Fibroblast of mammary gland (primary cell): Measurements from ENCODE around the gene ELP1.
"Not testable (repeated sequence)": the region's sequence is repeated elsewhere in the genome, so short reads cannot be mapped to it uniquely, and the experiment has no call there.

Source experiments
- DNase-seq: peaks from one replicate; pipeline ENCODE4 v3.0.0-alpha.2; 2010; ENCODE audit warnings: low read depth
- H3K4me3 ChIP-seq: 2 replicates; pipeline ENCODE4 v1.5.1; 2011; ENCODE audit warnings: low read depth, mild to moderate bottlenecking, low read length, moderate library complexity; ENCODE audit not compliant: control insufficient read depth
- TF ChIP-seq, protein P1 (sequence below): conservative IDR thresholded peaks from 2 replicates; pipeline ENCODE4 v1.5.1; 2011; ENCODE audit warnings: low read depth, low read length, inconsistent platforms; ENCODE audit not compliant: control insufficient read depth, insufficient read depth

Gene ELP1

DNA sequence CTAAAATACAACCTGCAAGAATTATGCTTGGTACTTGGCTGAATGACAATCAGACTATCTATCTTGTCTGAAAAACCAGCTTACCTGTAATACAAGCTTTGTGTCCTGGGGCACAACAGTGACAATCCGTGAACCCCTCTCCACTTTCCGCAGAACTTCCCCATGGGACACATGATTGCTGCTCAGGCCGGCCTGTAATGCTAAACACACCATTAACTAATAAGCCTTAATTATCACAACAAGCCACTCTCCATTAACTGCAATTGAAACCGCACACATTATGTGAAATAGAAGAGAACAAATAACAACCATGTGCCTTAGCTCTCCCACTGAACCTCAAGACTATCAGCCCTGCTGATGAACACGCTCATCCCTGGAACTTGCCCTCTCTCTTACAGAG is 33.7 kb downstream of the ELP1 start:
- H3K4me3 ChIP-seq: no peak overlapping the region
- TF ChIP-seq, protein P1, sequence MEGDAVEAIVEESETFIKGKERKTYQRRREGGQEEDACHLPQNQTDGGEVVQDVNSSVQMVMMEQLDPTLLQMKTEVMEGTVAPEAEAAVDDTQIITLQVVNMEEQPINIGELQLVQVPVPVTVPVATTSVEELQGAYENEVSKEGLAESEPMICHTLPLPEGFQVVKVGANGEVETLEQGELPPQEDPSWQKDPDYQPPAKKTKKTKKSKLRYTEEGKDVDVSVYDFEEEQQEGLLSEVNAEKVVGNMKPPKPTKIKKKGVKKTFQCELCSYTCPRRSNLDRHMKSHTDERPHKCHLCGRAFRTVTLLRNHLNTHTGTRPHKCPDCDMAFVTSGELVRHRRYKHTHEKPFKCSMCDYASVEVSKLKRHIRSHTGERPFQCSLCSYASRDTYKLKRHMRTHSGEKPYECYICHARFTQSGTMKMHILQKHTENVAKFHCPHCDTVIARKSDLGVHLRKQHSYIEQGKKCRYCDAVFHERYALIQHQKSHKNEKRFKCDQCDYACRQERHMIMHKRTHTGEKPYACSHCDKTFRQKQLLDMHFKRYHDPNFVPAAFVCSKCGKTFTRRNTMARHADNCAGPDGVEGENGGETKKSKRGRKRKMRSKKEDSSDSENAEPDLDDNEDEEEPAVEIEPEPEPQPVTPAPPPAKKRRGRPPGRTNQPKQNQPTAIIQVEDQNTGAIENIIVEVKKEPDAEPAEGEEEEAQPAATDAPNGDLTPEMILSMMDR: no peak
- no peak for DNase-seq

- not testable (repeated sequence) for DNase-seq, H3K4me3 ChIP-seq
Measured at GRCh38 chr9:108899023-108899695, 34.8 kb downstream of the ELP1 start.

GRCh38 chr9:108897324-108898096 is 36.4 kb downstream of the ELP1 start:
- TF ChIP-seq, protein P1: no peak
- no peak overlapping the region for H3K4me3 ChIP-seq
- DNase-seq: no peak

- TF ChIP-seq, protein P1: no peak
- H3K4me3 ChIP-seq: no peak overlapping the region
- DNase-seq: no peak
Measured at GRCh38 chr9:108894225-108894997, 39.5 kb downstream of the ELP1 start.

DNA sequence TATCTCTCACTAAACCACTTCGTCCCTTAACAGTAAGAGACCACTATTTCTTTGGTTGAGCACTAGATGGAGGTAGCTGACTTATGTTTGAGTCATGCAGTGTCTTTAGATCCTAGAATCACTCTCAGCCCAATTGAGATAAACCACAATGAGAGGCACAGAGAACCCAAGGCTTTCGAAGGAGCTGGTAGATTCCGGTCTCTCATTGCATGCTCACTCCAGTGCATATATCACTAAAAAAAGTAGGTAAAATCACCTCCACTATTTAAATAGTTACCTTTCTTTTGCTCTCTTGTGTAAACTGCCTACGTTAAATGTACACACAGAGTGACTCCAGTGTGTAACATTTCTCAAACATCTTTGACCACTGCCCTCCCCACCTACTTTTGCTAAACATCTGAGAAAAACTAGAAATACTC is 44.3 kb downstream of the ELP1 start:
- TF ChIP-seq, protein P1: peak; percentile 22
- peak; percentile 46 for DNase-seq
- no peak overlapping the region for H3K4me3 ChIP-seq

GRCh38 chr9:108886594-108887271 is 47.2 kb downstream of the ELP1 start:
- H3K4me3 ChIP-seq, DNase-seq: not testable (repeated sequence)

DNA sequence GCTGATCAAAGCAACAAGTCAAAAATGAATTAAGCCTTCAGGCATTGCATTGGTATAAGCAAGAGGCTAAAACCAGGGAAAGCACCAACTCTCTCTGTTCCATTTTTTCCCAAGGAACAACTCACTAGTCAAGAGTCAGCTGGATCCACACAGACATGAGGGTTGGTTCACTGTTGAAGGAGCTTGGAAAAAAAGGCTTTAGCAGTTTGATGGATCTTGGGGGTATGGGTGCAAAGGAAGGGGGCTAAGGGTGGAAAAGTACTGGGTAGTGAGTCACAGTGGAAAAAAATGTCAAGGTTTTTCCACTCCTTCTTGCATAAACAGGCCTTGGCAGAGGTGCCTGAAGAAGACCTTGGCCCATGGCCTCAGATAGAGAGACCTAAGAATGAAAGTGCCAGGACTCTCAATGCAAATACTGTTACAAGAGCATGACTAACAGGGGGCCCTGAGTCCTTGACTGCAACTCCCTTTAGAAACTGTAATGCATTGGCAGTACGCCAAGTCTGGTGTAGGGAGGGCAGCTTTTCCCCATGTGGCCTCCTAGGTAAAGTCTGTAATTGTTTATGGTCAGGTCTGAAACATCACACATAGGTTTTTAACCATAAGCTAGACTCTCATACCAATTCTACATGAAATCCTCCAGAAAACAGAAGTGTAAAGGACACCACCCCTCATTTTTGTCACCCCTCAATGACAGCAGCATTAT is 48.1 kb downstream of the ELP1 start:
- H3K4me3 ChIP-seq: no peak overlapping the region
- DNase-seq: peak; percentile 87
- TF ChIP-seq, protein P1: no peak
